ENCODE measurements around the gene GALK1. TPM values are rescaled to one million over a fixed set of nuclear protein-coding genes. Genes with fewer than 3 reads are reported as not detected.
A peak's percentile ranks its signal among the peaks of the same experiment; 100 is the strongest.

GALK1 gene
- total RNA-seq, 1 donor from 2014 or later: 33.0 TPM

DNA sequence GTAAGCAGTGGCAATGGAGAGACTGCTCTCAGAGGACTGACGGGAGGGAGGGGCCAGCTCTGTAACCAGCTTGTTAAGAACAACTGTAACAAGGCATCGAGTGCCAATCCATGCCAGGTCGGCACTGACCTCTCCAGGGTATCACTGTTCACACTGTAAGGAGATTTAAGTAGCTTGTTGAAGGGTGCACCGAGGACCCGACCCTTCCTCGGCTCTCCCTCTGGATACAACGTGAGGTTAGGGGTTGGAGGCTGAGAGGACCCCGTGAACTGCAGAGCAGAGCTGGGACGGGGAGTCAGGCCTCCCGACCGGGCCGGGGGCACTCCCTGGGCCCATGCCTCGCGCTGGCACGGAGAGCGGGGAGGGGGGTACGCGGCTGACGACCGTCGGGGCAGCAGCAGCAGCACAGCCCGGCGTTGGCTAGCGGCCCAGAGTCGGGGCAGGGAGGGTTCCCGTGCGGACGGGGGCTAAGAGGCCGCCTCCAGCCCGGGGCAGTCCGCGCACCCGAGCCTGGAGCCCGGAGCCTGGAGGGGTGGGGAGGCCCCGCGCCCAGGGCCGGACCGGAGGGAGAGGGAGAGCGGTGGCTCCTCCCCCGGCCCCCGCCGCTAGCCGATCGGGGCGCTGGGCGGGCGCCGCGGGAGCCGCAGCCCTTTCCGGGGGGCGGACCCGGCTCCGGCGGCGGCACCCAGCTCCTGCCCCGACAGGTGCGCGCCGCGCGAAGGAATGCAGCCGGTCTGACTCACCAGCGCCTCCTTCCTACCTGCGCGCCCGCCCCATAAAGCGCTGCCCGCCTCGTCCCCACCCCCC is 44.1 kb downstream of the GALK1 start, which contains the start of gene ITGB4:
TSS of gene ITGB4 (plus strand) at position 804 of the 807 bp plus-strand sequence. CDS start 3,245 bp downstream, outside the sequence.
- H3K27ac Mint-ChIP-seq: peak within 1 kb of the TSS; percentile 84
- H3K36me3 Mint-ChIP-seq: no peaks in the 10 kb centered on the region
- TF ChIP-seq, protein P1, sequence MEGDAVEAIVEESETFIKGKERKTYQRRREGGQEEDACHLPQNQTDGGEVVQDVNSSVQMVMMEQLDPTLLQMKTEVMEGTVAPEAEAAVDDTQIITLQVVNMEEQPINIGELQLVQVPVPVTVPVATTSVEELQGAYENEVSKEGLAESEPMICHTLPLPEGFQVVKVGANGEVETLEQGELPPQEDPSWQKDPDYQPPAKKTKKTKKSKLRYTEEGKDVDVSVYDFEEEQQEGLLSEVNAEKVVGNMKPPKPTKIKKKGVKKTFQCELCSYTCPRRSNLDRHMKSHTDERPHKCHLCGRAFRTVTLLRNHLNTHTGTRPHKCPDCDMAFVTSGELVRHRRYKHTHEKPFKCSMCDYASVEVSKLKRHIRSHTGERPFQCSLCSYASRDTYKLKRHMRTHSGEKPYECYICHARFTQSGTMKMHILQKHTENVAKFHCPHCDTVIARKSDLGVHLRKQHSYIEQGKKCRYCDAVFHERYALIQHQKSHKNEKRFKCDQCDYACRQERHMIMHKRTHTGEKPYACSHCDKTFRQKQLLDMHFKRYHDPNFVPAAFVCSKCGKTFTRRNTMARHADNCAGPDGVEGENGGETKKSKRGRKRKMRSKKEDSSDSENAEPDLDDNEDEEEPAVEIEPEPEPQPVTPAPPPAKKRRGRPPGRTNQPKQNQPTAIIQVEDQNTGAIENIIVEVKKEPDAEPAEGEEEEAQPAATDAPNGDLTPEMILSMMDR (conservative IDR thresholded peaks at IDR 0.05): peak; percentile 13
- DNase-seq (ENCODE audit: extremely low spot score, unreplicated experiment): no peak
- peak within 1 kb of the TSS; percentile 88 for H3K4me3 Mint-ChIP-seq
- no peaks in the 10 kb centered on the region for H3K9me3 Mint-ChIP-seq
- no peaks in the 10 kb centered on the region for H3K4me1 Mint-ChIP-seq (ENCODE audit: unreplicated experiment)
- H3K27me3 Mint-ChIP-seq: peaks cover 46% of the 10 kb centered on the region

DNA sequence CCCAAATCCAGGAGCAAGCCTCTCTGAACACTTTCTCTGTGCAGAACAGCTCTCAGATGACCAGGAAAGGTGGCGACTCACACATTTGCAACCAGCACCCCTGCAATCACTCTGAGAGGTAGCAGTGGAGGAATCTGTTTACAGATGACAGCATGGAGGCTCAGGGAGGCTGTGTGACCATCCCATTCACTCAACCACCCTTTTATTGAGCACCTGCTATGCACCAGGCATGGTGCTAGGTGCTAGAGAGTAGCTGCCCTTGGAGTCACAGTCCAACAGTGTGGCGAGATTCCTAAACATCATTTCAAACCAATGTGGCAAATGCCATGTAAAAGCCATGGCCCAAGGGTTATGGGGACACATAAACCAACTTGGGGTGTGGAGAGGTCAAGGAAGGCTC is 45.3 kb downstream of the GALK1 start:
- Mint-ChIP-seq H3K9me3 (no peaks in the 10 kb centered on the region), H3K27me3 (peaks cover 47% of the 10 kb centered on the region), H3K36me3 (no peaks in the 10 kb centered on the region), H3K4me3 (peak overlapping the region; percentile 88), H3K4me1 (ENCODE audit: unreplicated experiment) (no peaks in the 10 kb centered on the region), H3K27ac (no peak overlapping the region)
- no peak for DNase-seq (ENCODE audit: extremely low spot score, unreplicated experiment)
- TF ChIP-seq, protein P1 (conservative IDR thresholded peaks at IDR 0.05): no peak

DNA sequence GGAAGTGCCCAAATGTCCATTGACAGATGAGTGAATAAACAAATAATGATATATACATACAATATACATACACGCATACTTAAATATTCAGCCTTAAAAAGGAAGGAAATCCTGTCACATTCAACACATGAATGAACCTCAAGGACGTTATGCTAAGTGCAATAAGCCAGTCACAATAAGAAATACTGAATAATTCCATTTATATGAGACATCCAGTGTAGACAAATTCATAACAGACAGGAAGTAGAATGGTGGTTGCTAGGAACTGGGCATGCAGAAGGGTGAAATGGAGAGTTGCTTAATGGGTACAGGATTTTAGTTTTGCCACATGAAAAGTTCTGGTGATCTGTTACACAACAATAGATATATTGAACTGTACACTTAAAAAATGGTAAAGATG is 52.5 kb downstream of the GALK1 start:
- Mint-ChIP-seq H3K36me3 (peaks cover 8% of the 10 kb centered on the region), H3K27ac (no peak overlapping the region), H3K4me1 (ENCODE audit: unreplicated experiment) (no peaks in the 10 kb centered on the region), H3K9me3 (no peaks in the 10 kb centered on the region), H3K27me3 (peaks cover 15% of the 10 kb centered on the region), H3K4me3 (no peak overlapping the region)
- DNase-seq (ENCODE audit: extremely low spot score, unreplicated experiment): no peak
- TF ChIP-seq, protein P1 (conservative IDR thresholded peaks at IDR 0.05): no peak

Small RNA genes lying within 50 kb of the gene (microRNA-seq; reads per million reads assigned to microRNA genes)
- not detected for gene MIR4738

Other genes with a start within 250 kb of the GALK1 start
- gene CASKIN2, start 249.7 kb downstream of the GALK1 start, total RNA-seq (ENCODE audit: low replicate concordance): 29.5 and 31.2 TPM in 2 replicates
- 28.4 and 41.0 TPM in 2 replicates for gene TSEN54, start 248.7 kb downstream of the GALK1 start, total RNA-seq (ENCODE audit: low replicate concordance)
- gene LLGL2, start 239.5 kb downstream of the GALK1 start, total RNA-seq (ENCODE audit: low replicate concordance): 90.6 and 226 TPM in 2 replicates
- gene MYO15B, start 177.4 kb downstream of the GALK1 start, total RNA-seq (ENCODE audit: low replicate concordance): 48.2 and 49.0 TPM in 2 replicates
- 9.3 and 17.7 TPM in 2 replicates for gene SMIM5, start 131.8 kb downstream of the GALK1 start, total RNA-seq (ENCODE audit: low replicate concordance)
- 64.7 and 90.4 TPM in 2 replicates for gene RECQL5, start 98.0 kb downstream of the GALK1 start, total RNA-seq (ENCODE audit: low replicate concordance)
- gene SAP30BP, start 97.9 kb downstream of the GALK1 start, total RNA-seq (ENCODE audit: low replicate concordance): 88.1 and 89.3 TPM in 2 replicates
- 26.4 and 57.8 TPM in 2 replicates for gene ITGB4, start 43.7 kb downstream of the GALK1 start, total RNA-seq (ENCODE audit: low replicate concordance)
- gene UNK, start 19.6 kb upstream of the GALK1 start, total RNA-seq (ENCODE audit: low replicate concordance): 41.9 and 49.7 TPM in 2 replicates
- gene UNC13D, start 79.2 kb upstream of the GALK1 start, total RNA-seq (ENCODE audit: low replicate concordance): 7.1 and 7.4 TPM in 2 replicates
- 43.0 and 49.9 TPM in 2 replicates for gene WBP2, start 90.1 kb upstream of the GALK1 start, total RNA-seq (ENCODE audit: low replicate concordance)
- 1.9 and 3.1 TPM in 2 replicates for gene TRIM47, start 113.4 kb upstream of the GALK1 start, total RNA-seq (ENCODE audit: low replicate concordance)
- 8.1 and 19.0 TPM in 2 replicates for gene TRIM65, start 131.8 kb upstream of the GALK1 start, total RNA-seq (ENCODE audit: low replicate concordance)
- gene MRPL38, start 139.7 kb upstream of the GALK1 start, total RNA-seq (ENCODE audit: low replicate concordance): 93.5 and 113 TPM in 2 replicates
- gene FBF1, start 175.8 kb upstream of the GALK1 start, total RNA-seq (ENCODE audit: low replicate concordance): 18.7 and 27.5 TPM in 2 replicates
- gene ACOX1, start 214.0 kb upstream of the GALK1 start, total RNA-seq (ENCODE audit: low replicate concordance): 48.5 and 84.6 TPM in 2 replicates
- 15.9 and 31.2 TPM in 2 replicates for gene TEN1, start 214.0 kb upstream of the GALK1 start, total RNA-seq (ENCODE audit: low replicate concordance)
- gene CDK3, start 235.7 kb upstream of the GALK1 start, total RNA-seq (ENCODE audit: low replicate concordance): 11.5 and 14.1 TPM in 2 replicates